ENCODE measurements around the gene EEFSEC. TPM values are rescaled to one million over a fixed set of nuclear protein-coding genes. Genes with fewer than 3 reads are reported as not detected.
A peak's percentile ranks its signal among the peaks of the same experiment; 100 is the strongest.

The EEFSEC gene
- total RNA-seq, 1 experiment from 2014 or later = 37.7 TPM

- Mint-ChIP-seq H3K27me3 (ENCODE audit: unreplicated experiment) (no peaks in the 10 kb centered on the region), H3K4me1 (ENCODE audit: low read depth, unreplicated experiment) (no peaks in the 10 kb centered on the region), H3K9me3 (ENCODE audit: low read depth, unreplicated experiment) (no peaks in the 10 kb centered on the region), H3K27ac (ENCODE audit: unreplicated experiment) (no peak overlapping the region), H3K36me3 (ENCODE audit: insufficient read depth, unreplicated experiment) (no peaks in the 10 kb centered on the region), H3K4me3 (ENCODE audit: low read depth, unreplicated experiment) (no peak overlapping the region)
- DNase-seq = no peak
- no TSS peak for BruUV-seq (replicated peaks)
- TF ChIP-seq CTCF (IDR thresholded peaks at IDR 0.05; ENCODE audit: unreplicated experiment) = no peak
- intact Hi-C loops (cut with micrococcal nuclease; ENCODE audit: unreplicated experiment) = loop anchor here (10.0 kb wide), 1 partner anchor 145 kb away; no protein-coding TSS in a partner anchor
- CTCF ChIA-PET = no interaction called here
Observed at GRCh38 chr3:128319741-128320141, 166.5 kb downstream of the EEFSEC start.

- Mint-ChIP-seq H3K27ac (ENCODE audit: unreplicated experiment) (no peak overlapping the region), H3K4me3 (ENCODE audit: low read depth, unreplicated experiment) (no peak overlapping the region), H3K9me3 (ENCODE audit: low read depth, unreplicated experiment) (no peaks in the 10 kb centered on the region), H3K4me1 (ENCODE audit: low read depth, unreplicated experiment) (no peaks in the 10 kb centered on the region), H3K36me3 (ENCODE audit: insufficient read depth, unreplicated experiment) (no peaks in the 10 kb centered on the region), H3K27me3 (ENCODE audit: unreplicated experiment) (no peaks in the 10 kb centered on the region)
- no TSS peak for BruUV-seq (replicated peaks)
- TF ChIP-seq CTCF (IDR thresholded peaks at IDR 0.05; ENCODE audit: unreplicated experiment) = no peak
- DNase-seq = no peak
- CTCF ChIA-PET = interaction anchor here (1.0 to 1.3 kb wide), 2 partner anchors 51 to 226 kb away, joined by 3 to 4 read pairs; no protein-coding TSS in a partner anchor
- intact Hi-C loops (cut with micrococcal nuclease; ENCODE audit: unreplicated experiment) = loop anchor here (10.0 kb wide), 1 partner anchor 146 kb away; no protein-coding TSS in a partner anchor
Observed at GRCh38 chr3:128320551-128321340, 167.5 kb downstream of the EEFSEC start.

- no TSS peak for BruUV-seq (replicated peaks)
- Mint-ChIP-seq H3K4me3 (ENCODE audit: low read depth, unreplicated experiment) (no peak overlapping the region), H3K4me1 (ENCODE audit: low read depth, unreplicated experiment) (no peaks in the 10 kb centered on the region), H3K27me3 (ENCODE audit: unreplicated experiment) (no peaks in the 10 kb centered on the region), H3K9me3 (ENCODE audit: low read depth, unreplicated experiment) (no peaks in the 10 kb centered on the region), H3K36me3 (ENCODE audit: insufficient read depth, unreplicated experiment) (no peaks in the 10 kb centered on the region), H3K27ac (ENCODE audit: unreplicated experiment) (no peak overlapping the region)
- no peak for DNase-seq
- no peak for TF ChIP-seq CTCF (IDR thresholded peaks at IDR 0.05; ENCODE audit: unreplicated experiment)
- CTCF ChIA-PET = interaction anchor here (0.9 to 1.3 kb wide), 3 partner anchors 52 to 226 kb away, joined by 3 to 4 read pairs (median 4); no protein-coding TSS in a partner anchor
- intact Hi-C loops (cut with micrococcal nuclease; ENCODE audit: unreplicated experiment) = loop anchor here (10.0 kb wide), 1 partner anchor 147 kb away; no protein-coding TSS in a partner anchor
Observed at GRCh38 chr3:128321418-128321817, 168.1 kb downstream of the EEFSEC start.

GRCh38 chr3:128322030-128323022 is 169.0 kb downstream of the EEFSEC start:
- TF ChIP-seq CTCF (IDR thresholded peaks at IDR 0.05; ENCODE audit: unreplicated experiment) = peak; percentile 64
- peak; percentile 61 for DNase-seq
- H3K4me1 Mint-ChIP-seq (ENCODE audit: low read depth, unreplicated experiment) = no peaks in the 10 kb centered on the region
- no peak overlapping the region for H3K4me3 Mint-ChIP-seq (ENCODE audit: low read depth, unreplicated experiment)
- no peaks in the 10 kb centered on the region for H3K36me3 Mint-ChIP-seq (ENCODE audit: insufficient read depth, unreplicated experiment)
- H3K27me3 Mint-ChIP-seq (ENCODE audit: unreplicated experiment) = no peaks in the 10 kb centered on the region
- BruUV-seq (replicated peaks) = no TSS peak
- CTCF ChIA-PET = interaction anchor here (0.6 to 1.3 kb wide), 3 partner anchors 151 to 249 kb away, joined by 4 read pairs; no protein-coding TSS in a partner anchor
- intact Hi-C loops (cut with micrococcal nuclease; ENCODE audit: unreplicated experiment) = loop anchor here (10.0 kb wide), 1 partner anchor 148 kb away; no protein-coding TSS in a partner anchor
- H3K27ac Mint-ChIP-seq (ENCODE audit: unreplicated experiment) = no peak overlapping the region
- no peaks in the 10 kb centered on the region for H3K9me3 Mint-ChIP-seq (ENCODE audit: low read depth, unreplicated experiment)

All from Calu3 (cell line).